ENCODE results near the gene RPL10A.
A peak's percentile ranks its signal among the peaks of the same experiment; 100 is the strongest.

RPL10A gene

DNA sequence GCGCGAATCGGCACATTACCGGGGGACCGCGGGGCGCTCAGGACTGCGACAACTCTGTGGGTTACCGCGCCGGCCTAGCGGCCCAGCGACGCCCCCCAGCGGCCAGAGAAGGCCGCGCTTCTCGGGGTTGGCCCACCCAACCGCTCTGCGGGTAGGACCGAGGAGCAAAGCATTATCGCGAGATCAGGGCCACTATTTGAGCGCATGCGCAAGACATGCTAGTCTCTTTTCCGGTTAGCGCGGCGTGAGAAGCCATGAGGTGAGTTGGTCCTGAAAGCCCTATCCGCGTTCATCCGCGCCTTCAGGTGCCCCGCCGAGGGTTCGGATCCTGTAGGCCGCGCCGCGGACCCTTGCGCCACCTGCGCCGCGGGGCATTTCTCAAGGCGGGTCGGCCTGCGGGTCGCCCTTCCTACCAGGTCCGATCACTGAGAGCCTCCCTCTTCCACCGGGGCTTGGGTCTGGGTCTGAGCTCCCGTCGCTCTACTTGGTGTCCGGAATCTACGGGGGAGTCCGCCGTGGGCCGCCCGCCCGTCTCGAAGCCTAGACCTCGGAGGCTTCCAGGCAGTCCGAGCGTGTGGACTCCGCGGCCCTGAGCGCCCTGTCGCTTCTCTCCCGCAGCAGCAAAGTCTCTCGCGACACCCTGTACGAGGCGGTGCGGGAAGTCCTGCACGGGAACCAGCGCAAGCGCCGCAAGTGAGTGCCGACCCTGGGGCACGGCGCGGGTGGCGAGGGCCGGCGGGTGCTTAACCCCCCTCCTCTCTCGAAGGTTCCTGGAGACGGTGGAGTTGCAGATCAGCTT, at the start of gene RPL10A:
Gene RPL10A, plus strand, starts transcription at position 221 of the 799 bp plus-strand sequence. Its CDS starts 34 bp downstream, at position 255.
- H3K9me3 Mint-ChIP-seq, result no peaks in the 10 kb centered on the region
- peak within 1 kb of the TSS; percentile 100 for H3K27ac Mint-ChIP-seq
- DNase-seq, result peak; percentile 93
- H3K36me3 Mint-ChIP-seq (ENCODE audit: low read depth), result peaks cover 68% of the 10 kb centered on the region
- peak within 1 kb of the TSS; percentile 95 for H3K4me3 Mint-ChIP-seq
- H3K27me3 Mint-ChIP-seq (ENCODE audit: low read depth, poor library complexity), result peaks cover 11% of the 10 kb centered on the region
- TF ChIP-seq, protein P1, sequence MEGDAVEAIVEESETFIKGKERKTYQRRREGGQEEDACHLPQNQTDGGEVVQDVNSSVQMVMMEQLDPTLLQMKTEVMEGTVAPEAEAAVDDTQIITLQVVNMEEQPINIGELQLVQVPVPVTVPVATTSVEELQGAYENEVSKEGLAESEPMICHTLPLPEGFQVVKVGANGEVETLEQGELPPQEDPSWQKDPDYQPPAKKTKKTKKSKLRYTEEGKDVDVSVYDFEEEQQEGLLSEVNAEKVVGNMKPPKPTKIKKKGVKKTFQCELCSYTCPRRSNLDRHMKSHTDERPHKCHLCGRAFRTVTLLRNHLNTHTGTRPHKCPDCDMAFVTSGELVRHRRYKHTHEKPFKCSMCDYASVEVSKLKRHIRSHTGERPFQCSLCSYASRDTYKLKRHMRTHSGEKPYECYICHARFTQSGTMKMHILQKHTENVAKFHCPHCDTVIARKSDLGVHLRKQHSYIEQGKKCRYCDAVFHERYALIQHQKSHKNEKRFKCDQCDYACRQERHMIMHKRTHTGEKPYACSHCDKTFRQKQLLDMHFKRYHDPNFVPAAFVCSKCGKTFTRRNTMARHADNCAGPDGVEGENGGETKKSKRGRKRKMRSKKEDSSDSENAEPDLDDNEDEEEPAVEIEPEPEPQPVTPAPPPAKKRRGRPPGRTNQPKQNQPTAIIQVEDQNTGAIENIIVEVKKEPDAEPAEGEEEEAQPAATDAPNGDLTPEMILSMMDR (IDR thresholded peaks at IDR 0.05), result peak; percentile 91
- H3K4me1 Mint-ChIP-seq, result peaks cover 42% of the 10 kb centered on the region

DNA sequence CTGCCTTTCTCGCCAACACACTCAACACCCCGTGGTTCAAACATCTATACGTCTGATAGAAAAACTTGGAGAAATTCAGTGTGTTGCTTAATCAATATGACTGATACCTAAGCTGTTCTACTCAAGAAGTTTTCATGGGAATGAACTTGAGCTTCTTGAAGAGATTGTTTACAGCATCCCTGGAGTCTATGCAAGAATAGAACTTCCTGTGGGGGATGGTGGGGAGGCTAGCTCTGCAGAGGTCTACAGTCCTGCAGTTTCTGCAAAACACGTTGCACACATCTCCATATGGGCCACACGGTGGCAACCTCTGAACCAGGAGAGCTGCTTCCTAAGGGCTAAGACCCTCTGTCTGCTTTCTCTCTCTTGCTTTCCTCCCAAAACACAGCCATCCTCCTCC, 48.8 kb upstream of the RPL10A start:
- no peak for DNase-seq
- peak overlapping the region; percentile 25 for H3K27ac Mint-ChIP-seq
- H3K36me3 Mint-ChIP-seq (ENCODE audit: low read depth), result peaks cover 17% of the 10 kb centered on the region
- H3K4me1 Mint-ChIP-seq, result peaks cover 28% of the 10 kb centered on the region
- H3K27me3 Mint-ChIP-seq (ENCODE audit: low read depth, poor library complexity), result peaks cover 4% of the 10 kb centered on the region
- TF ChIP-seq, protein P1 (IDR thresholded peaks at IDR 0.05), result peak; percentile 21
- no peaks in the 10 kb centered on the region for H3K9me3 Mint-ChIP-seq
- no peak overlapping the region for H3K4me3 Mint-ChIP-seq

DNA sequence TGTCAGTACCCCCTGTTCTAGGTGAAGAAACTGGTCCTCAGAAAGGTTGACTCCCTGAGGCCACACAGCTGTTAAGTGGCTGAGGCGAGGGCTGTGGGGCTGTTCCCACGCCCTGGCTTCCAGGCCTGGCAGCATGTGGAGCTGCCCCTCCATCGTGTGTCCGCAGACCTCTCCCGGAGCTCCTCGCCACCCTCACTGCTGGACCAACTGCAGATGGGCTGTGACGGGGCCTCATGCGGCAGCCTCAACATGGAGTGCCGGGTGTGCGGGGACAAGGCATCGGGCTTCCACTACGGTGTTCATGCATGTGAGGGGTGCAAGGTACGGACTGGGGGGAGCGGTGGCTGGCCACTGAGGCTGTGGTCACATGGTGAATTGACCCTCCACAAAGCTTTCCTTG, 48.2 kb upstream of the RPL10A start:
- TF ChIP-seq, protein P1 (IDR thresholded peaks at IDR 0.05), result no peak
- Mint-ChIP-seq H3K4me3 (no peak overlapping the region), H3K27ac (no peak overlapping the region), H3K4me1 (peaks cover 22% of the 10 kb centered on the region), H3K27me3 (ENCODE audit: low read depth, poor library complexity) (peaks cover 4% of the 10 kb centered on the region), H3K36me3 (ENCODE audit: low read depth) (peaks cover 22% of the 10 kb centered on the region), H3K9me3 (no peaks in the 10 kb centered on the region)
- no peak for DNase-seq

DNA sequence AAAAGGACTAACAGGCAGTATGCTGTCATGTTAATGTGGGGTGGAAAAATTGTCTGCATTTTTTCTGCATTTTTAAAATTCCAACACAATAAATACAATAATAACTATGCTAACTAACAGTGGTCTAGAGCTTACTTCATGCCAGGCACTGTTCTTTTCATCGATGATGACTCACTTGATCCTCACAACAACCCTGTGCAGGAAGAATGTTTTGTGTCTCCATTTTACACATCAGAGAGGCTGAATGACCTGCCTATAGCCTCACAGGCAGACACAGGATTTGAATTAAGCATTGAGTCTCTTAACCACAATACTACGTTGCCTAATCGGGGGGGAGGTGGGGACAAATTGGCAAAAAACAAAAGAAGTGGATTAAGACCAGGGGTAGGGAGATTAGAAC, 42.9 kb upstream of the RPL10A start:
- Mint-ChIP-seq H3K36me3 (ENCODE audit: low read depth) (peaks cover 26% of the 10 kb centered on the region), H3K27me3 (ENCODE audit: low read depth, poor library complexity) (no peaks in the 10 kb centered on the region), H3K4me3 (no peak overlapping the region), H3K4me1 (peaks cover 27% of the 10 kb centered on the region), H3K27ac (no peak overlapping the region), H3K9me3 (peaks cover 13% of the 10 kb centered on the region)
- no peak for DNase-seq
- TF ChIP-seq, protein P1 (IDR thresholded peaks at IDR 0.05), result no peak

DNA sequence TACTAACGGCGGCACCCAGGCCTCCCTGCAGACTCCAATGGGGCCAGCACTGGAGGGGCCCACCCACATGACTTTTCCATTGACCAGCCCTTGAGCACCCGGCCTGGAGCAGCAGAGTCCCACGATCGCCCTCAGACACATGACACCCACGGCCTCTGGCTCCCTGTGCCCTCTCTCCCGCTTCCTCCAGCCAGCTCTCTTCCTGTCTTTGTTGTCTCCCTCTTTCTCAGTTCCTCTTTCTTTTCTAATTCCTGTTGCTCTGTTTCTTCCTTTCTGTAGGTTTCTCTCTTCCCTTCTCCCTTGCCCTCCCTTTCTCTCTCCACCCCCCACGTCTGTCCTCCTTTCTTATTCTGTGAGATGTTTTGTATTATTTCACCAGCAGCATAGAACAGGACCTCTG, 42.1 kb upstream of the RPL10A start:
- peak overlapping the region; percentile 87 for H3K27ac Mint-ChIP-seq
- H3K9me3 Mint-ChIP-seq, result peaks cover 15% of the 10 kb centered on the region
- TF ChIP-seq, protein P1 (IDR thresholded peaks at IDR 0.05), result no peak
- DNase-seq, result no peak
- no peaks in the 10 kb centered on the region for H3K27me3 Mint-ChIP-seq (ENCODE audit: low read depth, poor library complexity)
- H3K4me3 Mint-ChIP-seq, result no peak overlapping the region
- H3K36me3 Mint-ChIP-seq (ENCODE audit: low read depth), result peaks cover 23% of the 10 kb centered on the region
- peaks cover 27% of the 10 kb centered on the region for H3K4me1 Mint-ChIP-seq

DNA sequence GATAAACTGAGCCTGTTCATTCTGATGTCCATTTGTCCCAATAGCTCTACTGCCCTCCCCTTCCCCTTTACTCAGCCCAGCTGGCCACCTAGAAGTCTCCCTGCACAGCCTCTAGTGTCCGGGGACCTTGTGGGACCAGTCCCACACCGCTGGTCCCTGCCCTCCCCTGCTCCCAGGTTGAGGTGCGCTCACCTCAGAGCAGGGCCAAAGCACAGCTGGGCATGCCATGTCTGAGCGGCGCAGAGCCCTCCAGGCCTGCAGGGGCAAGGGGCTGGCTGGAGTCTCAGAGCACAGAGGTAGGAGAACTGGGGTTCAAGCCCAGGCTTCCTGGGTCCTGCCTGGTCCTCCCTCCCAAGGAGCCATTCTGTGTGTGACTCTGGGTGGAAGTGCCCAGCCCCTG, 40.8 kb upstream of the RPL10A start:
- no peak overlapping the region for H3K27ac Mint-ChIP-seq

More for the DNA sequence above, 40.8 kb upstream of the RPL10A start:
- Mint-ChIP-seq H3K4me1 (peaks cover 27% of the 10 kb centered on the region), H3K4me3 (no peak overlapping the region), H3K9me3 (peaks cover 15% of the 10 kb centered on the region), H3K27me3 (ENCODE audit: low read depth, poor library complexity) (no peaks in the 10 kb centered on the region), H3K36me3 (ENCODE audit: low read depth) (peaks cover 19% of the 10 kb centered on the region)
- TF ChIP-seq, protein P1 (IDR thresholded peaks at IDR 0.05), result no peak
- DNase-seq, result no peak
